Measurements from ENCODE around the gene HNRNPU.

GRCh38 chr1:244878681-244879080, 14.3 kb upstream of the HNRNPU start:
- TF ChIP-seq CTCF (IDR thresholded peaks at IDR 0.05; ENCODE audit: poor library complexity) (no peak), EZH2 (IDR thresholded peaks at IDR 0.05; ENCODE audit: borderline replicate concordance) (no peak), EZH2phosphoT487 (IDR thresholded peaks at IDR 0.05; ENCODE audit: low read depth, severe bottlenecking, unreplicated experiment) (no peak)
